ENCODE results near the gene SYNPR.

Gene SYNPR

DNA sequence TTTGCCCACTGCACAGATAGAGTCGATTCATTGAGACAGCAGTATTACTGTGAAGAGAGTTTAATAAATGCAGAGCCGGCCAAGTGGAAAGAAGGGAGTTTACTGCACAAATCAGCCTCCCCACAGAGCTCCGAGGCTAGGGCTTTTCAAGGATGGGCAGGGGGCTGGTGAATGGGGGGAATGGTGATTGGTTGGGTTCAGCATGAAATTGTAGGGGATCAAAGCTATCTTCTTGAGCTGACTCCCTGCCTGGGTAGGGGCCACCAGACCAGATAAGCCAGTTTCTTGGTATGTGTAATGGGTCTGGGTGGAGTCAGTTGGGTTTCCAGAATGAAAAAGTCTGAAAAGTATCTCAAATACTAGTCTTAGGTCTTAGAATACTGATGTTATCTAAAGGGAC lies 66.6 kb downstream of the SYNPR start:
- H3K4me3 Mint-ChIP-seq, result no peak overlapping the region
- no peaks in the 10 kb centered on the region for H3K9me3 Mint-ChIP-seq
- H3K36me3 Mint-ChIP-seq, result no peaks in the 10 kb centered on the region
- no peaks in the 10 kb centered on the region for H3K4me1 Mint-ChIP-seq
- peaks cover 11% of the 10 kb centered on the region for H3K27me3 Mint-ChIP-seq
- no peak overlapping the region for H3K27ac Mint-ChIP-seq

DNA sequence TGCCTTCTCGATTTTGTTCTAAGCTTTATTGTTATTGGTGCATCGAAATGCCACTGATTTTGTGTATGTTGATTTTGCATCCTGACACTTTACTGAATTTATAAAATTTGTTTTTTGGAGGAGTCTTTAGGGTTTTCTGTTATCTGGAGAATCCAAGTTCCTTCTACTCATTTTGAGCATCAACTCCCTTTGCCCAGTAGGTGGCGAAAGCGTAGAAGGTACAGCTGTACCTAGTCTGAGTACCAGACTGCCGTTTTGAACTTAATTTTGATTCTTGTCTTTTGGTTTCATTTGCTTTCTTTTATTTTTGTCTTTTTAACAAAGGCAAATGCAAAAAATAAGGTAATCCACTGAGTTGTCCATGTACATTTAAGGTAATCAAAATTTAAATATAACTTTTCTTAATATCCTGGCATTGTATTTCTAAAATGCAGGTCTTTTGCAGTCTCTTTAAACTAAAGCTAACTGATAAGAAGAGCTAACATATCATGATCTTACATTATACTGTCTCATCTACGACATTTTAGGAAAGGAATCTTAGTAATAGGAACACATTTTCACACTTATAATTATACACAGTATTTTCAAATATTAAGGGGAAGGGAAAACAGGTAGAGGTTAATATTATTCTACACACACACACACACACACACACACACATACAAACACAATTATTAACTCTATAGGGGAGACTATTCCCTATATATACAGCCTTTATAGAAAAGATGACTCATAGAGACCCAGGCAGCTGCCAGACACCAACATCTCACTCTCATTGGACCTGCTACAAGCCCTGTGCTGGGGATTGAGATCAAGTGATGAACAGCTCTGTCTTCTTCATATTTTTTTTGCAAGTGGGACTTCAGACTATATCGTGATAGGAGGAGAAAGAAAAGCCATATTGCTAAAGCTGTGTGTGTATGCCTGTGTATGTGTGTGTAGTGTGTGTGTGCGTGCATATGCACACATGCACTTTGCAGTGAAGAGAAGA lies 71.8 kb downstream of the SYNPR start:
- Mint-ChIP-seq H3K4me3 (no peak overlapping the region), H3K4me1 (no peaks in the 10 kb centered on the region), H3K27ac (no peak overlapping the region), H3K36me3 (no peaks in the 10 kb centered on the region), H3K9me3 (no peaks in the 10 kb centered on the region), H3K27me3 (peaks cover 18% of the 10 kb centered on the region)

DNA sequence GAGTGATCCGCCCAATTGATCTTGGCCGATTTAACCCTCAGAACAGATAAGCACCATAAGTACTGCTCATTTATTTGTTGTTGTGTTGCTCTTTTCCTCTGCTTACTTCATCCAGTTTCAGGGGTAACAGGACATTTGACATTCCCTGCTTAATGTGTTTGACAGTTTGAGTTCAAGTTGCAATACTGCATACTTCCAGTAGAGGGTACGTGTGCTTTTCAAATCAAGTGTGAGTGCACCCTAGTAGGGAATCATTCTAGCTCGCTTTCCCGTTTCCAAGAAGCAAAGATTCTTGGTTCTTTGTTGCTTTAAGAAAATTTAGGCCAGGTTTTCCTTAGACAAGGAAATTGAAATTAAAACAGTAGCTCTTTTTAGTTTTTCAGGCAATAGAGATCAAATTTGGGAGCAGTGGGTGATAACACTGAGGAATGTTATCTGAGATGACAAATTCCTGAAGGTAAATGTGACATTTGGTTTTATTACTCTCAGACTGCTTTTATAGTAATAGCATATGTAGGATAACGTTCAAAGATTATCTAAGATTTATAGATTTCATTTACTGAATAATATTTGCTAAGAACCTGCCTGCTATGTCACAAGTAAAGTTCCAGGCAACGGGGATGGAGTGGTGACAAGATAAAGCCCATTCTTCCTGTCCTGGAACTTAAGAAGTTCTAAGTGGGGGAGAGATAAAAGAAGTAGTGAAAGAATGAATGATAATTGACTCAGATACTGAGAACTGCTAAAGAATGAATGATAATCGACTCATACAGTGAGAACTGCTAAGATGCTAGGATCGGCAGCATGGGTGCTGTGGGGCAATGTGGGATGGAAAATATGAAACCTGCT lies 73.3 kb downstream of the SYNPR start:
- no peaks in the 10 kb centered on the region for H3K4me1 Mint-ChIP-seq
- no peaks in the 10 kb centered on the region for H3K9me3 Mint-ChIP-seq
- no peak overlapping the region for H3K4me3 Mint-ChIP-seq
- no peaks in the 10 kb centered on the region for H3K36me3 Mint-ChIP-seq
- H3K27me3 Mint-ChIP-seq, result peaks cover 18% of the 10 kb centered on the region
- no peak overlapping the region for H3K27ac Mint-ChIP-seq

DNA sequence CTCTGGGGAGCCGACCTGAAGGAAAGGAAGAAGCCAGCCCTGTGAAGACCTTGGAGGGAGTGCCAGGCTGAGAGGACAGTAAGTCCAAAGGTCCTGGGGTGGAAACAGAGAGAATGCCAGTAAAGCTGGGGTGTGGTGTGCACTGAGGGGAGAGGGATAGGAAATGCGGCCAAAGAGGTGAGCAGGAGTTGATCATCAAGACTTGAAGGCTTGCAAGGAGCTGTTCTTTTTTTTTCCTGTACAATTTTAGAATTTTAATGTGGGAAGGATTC lies 73.8 kb downstream of the SYNPR start:
- Mint-ChIP-seq H3K36me3 (no peaks in the 10 kb centered on the region), H3K4me1 (no peaks in the 10 kb centered on the region), H3K27me3 (peaks cover 18% of the 10 kb centered on the region), H3K27ac (no peak overlapping the region), H3K4me3 (no peak overlapping the region), H3K9me3 (no peaks in the 10 kb centered on the region)

DNA sequence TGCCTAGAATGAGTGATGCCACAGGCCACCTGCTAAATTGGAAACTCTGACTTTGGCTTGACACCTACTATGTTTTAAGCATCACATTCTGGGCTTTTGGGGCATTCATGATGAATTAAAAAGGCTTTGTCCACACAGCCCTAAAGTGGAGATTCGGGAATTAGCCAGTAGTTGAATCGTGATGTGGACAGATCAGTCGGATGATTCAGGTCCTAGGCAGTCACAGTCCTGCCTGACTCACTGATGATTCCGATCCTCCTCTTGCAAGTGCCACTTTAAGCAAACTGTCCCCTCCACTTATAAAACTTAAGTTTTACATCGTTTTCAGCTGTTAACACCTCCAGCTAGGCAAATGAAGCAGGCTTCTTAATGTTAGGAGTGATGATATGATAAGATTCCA lies 75.3 kb downstream of the SYNPR start:
- H3K4me1 Mint-ChIP-seq, result no peaks in the 10 kb centered on the region
- H3K27ac Mint-ChIP-seq, result no peak overlapping the region
- H3K27me3 Mint-ChIP-seq, result peaks cover 18% of the 10 kb centered on the region
- H3K9me3 Mint-ChIP-seq, result no peaks in the 10 kb centered on the region
- H3K4me3 Mint-ChIP-seq, result no peak overlapping the region
- H3K36me3 Mint-ChIP-seq, result no peaks in the 10 kb centered on the region

DNA sequence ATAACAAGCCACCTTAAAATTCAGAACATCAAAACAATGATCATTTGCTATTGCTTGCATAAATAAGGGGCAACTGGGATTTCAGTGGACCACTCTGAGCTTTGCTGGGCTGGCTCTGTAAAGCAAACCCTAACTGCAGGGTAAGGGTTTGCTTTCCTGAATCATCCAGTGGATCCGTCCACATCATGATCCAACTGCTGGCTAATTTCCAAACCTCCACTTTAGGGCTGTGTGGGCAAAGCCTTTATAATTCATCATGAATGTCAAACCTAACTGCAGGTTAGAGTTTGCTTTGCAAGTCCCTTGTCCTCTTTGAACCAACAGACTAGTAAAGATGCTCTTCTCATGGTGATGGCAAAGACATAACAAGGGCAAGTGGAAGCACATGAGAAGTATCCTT lies 76.1 kb downstream of the SYNPR start:
- peaks cover 13% of the 10 kb centered on the region for H3K27me3 Mint-ChIP-seq
- H3K4me3 Mint-ChIP-seq, result no peak overlapping the region
- H3K27ac Mint-ChIP-seq, result no peak overlapping the region
- no peaks in the 10 kb centered on the region for H3K4me1 Mint-ChIP-seq
- H3K36me3 Mint-ChIP-seq, result no peaks in the 10 kb centered on the region
- H3K9me3 Mint-ChIP-seq, result no peaks in the 10 kb centered on the region

DNA sequence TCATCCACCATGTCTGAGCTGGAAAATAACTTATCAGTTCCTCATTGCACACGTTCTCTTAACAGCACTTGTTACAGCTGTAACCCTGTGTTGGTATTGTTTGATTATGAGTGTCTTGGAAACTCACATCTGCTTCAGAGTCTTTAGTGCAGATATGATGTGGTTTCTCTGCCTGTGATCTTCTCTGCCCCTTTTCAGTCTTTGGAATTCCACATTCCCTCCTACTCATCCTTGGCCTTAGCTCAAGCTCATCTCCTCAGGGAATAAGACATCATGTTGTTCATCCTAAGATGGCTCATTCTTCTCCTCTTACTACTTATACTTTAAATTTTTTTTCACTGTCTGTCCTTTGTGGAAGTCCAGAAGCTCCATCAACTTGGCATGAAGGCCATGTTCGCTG lies 77.7 kb downstream of the SYNPR start:
- peaks cover 10% of the 10 kb centered on the region for H3K27me3 Mint-ChIP-seq
- H3K36me3 Mint-ChIP-seq, result no peaks in the 10 kb centered on the region
- H3K9me3 Mint-ChIP-seq, result no peaks in the 10 kb centered on the region
- no peak overlapping the region for H3K4me3 Mint-ChIP-seq
- no peak overlapping the region for H3K27ac Mint-ChIP-seq
- H3K4me1 Mint-ChIP-seq, result no peaks in the 10 kb centered on the region

DNA sequence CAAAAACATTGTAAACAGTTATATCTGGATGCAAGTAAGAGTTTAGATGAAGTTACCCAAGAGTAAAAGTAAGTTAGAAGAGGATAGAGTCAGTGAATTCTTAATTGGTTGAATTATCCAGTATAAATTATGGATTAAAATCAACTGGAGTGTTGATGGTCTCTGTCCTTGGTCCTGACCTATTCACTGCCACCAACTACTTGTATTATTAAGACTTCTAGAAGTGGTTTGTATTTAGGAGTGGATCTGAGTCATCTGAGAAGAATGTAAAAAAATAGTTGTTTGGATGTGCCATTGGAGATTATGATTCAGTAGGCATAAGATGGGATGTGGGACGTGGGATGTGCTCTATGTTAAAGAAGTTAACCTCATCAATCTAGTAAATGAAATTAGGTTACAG lies 86.4 kb downstream of the SYNPR start:
- H3K27ac Mint-ChIP-seq, result no peak overlapping the region
- no peaks in the 10 kb centered on the region for H3K36me3 Mint-ChIP-seq
- H3K9me3 Mint-ChIP-seq, result peaks cover 4% of the 10 kb centered on the region
- no peaks in the 10 kb centered on the region for H3K4me1 Mint-ChIP-seq
- peaks cover 1% of the 10 kb centered on the region for H3K27me3 Mint-ChIP-seq
- H3K4me3 Mint-ChIP-seq, result no peak overlapping the region

DNA sequence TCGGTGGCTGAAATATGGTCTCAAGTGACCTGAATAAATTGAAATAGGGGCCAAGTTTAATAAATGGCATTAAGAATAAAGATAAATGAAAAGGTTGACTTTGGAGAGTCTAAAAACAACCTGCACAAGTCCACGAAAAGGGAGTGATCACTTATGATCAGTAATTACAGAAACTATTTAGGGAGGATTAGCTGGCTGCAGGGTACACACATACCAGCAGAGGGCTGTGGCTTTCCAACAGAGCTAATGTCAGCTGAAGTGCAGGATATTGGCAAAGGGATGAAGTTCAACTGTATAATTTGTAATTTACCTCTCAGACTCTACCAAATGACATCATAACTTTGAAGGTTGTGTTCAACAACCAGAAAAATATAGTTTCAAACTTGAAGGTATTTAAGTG lies 86.8 kb downstream of the SYNPR start:
- no peaks in the 10 kb centered on the region for H3K4me1 Mint-ChIP-seq
- peaks cover 1% of the 10 kb centered on the region for H3K27me3 Mint-ChIP-seq
- H3K9me3 Mint-ChIP-seq, result peaks cover 4% of the 10 kb centered on the region
- H3K27ac Mint-ChIP-seq, result no peak overlapping the region
- no peaks in the 10 kb centered on the region for H3K36me3 Mint-ChIP-seq
- no peak overlapping the region for H3K4me3 Mint-ChIP-seq

DNA sequence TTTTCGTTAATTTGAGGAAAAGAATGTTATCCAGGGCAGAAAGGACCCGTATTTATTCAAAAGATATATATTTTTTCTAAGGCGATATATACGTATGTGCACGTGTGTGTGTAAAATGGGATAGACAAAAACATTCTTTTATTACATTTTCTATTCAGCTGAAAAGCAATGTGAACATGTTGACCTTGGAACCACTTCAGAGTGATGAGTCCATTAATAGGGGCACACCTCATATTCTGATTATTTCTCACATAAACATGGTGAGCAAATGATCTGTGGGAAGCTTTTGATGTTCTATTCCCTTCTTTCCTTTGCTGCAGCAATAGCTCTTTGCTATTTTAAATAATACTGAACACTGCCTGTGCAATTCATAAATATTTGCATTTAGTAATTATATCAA lies 87.6 kb downstream of the SYNPR start:
- H3K4me1 Mint-ChIP-seq, result no peaks in the 10 kb centered on the region
- H3K4me3 Mint-ChIP-seq, result no peak overlapping the region
- no peaks in the 10 kb centered on the region for H3K36me3 Mint-ChIP-seq
- H3K27me3 Mint-ChIP-seq, result peaks cover 1% of the 10 kb centered on the region
- no peak overlapping the region for H3K27ac Mint-ChIP-seq
- peaks cover 4% of the 10 kb centered on the region for H3K9me3 Mint-ChIP-seq

DNA sequence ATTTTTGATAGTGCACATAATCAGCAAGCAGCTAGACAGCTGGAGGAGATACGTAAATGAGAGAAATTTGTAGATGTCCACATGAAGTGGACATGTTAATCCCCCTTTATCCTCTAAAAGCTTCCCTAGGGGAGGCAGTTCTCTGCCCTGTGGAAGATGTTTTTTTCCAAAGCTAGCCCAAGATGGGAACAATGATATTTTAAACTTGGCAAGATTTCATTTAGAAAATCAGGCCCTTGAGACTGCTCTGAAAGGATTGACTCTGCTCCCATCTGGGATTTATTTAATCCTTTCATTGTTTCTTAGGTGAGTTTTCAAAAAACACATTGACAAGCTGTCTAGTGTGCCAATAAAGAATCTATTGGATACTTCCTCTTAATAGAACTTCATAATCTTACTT lies 92.0 kb downstream of the SYNPR start:
- H3K27me3 Mint-ChIP-seq, result peaks cover 3% of the 10 kb centered on the region
- no peak overlapping the region for H3K27ac Mint-ChIP-seq

DNA sequence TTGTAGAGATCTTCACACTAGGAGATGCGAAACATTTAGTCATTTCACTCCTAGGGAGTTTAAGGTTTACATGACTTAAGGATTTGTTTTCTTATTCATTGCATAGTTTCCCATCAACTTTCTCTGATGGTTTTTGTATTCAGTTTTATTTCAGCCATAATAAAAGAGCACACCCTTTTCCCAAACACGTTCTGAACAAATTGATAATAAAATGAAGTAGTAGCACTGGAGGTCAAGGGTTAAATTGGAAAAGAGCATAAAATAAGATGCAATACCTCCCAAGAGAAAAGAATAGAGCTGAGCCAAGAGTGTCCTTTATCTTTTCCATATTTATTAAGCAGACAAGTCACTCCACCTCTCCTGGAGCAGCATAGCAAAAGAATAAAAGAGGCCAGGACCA lies 104.9 kb downstream of the SYNPR start:
- Mint-ChIP-seq H3K27ac (no peak overlapping the region), H3K4me1 (no peaks in the 10 kb centered on the region), H3K4me3 (no peak overlapping the region), H3K9me3 (peaks cover 12% of the 10 kb centered on the region), H3K36me3 (no peaks in the 10 kb centered on the region), H3K27me3 (peaks cover 5% of the 10 kb centered on the region)

More for the DNA sequence above, 92.0 kb downstream of the SYNPR start:
- H3K9me3 Mint-ChIP-seq, result no peaks in the 10 kb centered on the region
- no peaks in the 10 kb centered on the region for H3K4me1 Mint-ChIP-seq
- H3K4me3 Mint-ChIP-seq, result no peak overlapping the region
- no peaks in the 10 kb centered on the region for H3K36me3 Mint-ChIP-seq

DNA sequence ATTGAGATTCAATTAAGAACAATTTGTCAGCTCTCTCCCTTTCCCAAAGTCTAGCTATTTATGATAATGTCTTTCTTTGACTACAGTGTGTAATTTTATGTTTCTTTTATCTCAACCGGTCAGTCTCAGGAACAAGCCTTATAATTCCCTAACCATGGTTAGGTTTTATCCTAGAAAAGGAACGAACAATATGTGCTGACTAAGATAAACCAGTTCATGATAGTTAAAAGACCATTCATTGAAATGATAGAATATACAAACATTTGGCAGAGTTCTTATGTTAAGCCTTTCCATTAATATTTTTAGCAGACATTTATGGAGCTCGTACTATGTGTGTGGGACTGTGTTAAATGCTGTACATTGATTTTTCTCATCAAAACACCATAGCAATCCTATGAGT lies 106.3 kb downstream of the SYNPR start:
- H3K36me3 Mint-ChIP-seq, result no peaks in the 10 kb centered on the region
- peaks cover 5% of the 10 kb centered on the region for H3K27me3 Mint-ChIP-seq
- H3K27ac Mint-ChIP-seq, result no peak overlapping the region
- peaks cover 12% of the 10 kb centered on the region for H3K9me3 Mint-ChIP-seq
- no peak overlapping the region for H3K4me3 Mint-ChIP-seq
- H3K4me1 Mint-ChIP-seq, result no peaks in the 10 kb centered on the region

DNA sequence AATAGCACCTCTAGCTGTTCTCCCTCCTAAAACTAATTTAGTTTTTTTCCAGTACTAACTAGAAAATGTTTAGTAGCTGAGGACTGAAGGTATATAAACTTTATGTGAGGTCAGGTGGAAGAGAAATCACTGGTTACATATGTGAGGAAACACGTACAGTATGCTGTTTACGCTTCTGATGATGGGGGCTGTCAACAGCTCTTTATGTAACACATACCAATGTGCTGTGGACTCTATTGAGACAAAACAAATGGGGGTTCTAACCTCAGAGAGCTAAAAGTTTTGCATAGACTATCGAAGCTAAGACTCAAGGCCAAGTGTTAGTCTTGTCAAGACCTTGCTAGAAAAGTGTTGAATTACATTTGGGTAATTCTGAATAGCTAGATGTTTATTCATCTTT lies 107.5 kb downstream of the SYNPR start:
- no peak overlapping the region for H3K27ac Mint-ChIP-seq
- H3K4me1 Mint-ChIP-seq, result no peaks in the 10 kb centered on the region
- H3K36me3 Mint-ChIP-seq, result no peaks in the 10 kb centered on the region
- no peak overlapping the region for H3K4me3 Mint-ChIP-seq
- H3K27me3 Mint-ChIP-seq, result peaks cover 5% of the 10 kb centered on the region
- peaks cover 12% of the 10 kb centered on the region for H3K9me3 Mint-ChIP-seq

DNA sequence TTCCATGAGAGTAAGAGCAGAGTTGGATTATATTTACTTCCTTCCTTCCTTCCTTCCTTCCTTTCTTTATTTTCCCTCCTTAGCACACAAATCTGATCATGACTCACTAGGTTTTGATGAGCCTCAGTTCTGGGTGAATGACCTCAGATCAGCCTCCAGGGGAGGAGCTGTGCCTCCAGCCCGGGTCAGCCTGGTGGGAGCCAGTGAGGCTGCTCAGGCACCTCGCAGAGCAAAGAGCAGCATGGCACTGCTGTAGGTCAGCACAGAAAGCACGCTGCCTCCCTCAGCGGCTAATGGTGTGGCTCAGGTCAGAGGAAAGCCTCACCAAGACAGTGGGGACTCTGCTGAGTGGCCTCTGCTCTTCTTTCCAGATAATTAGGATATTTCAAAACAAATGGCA lies 108.5 kb downstream of the SYNPR start:
- H3K4me3 Mint-ChIP-seq, result no peak overlapping the region
- H3K36me3 Mint-ChIP-seq, result no peaks in the 10 kb centered on the region
- peaks cover 10% of the 10 kb centered on the region for H3K9me3 Mint-ChIP-seq
- no peaks in the 10 kb centered on the region for H3K4me1 Mint-ChIP-seq
- H3K27ac Mint-ChIP-seq, result peak overlapping the region; percentile 61
- H3K27me3 Mint-ChIP-seq, result peaks cover 5% of the 10 kb centered on the region

DNA sequence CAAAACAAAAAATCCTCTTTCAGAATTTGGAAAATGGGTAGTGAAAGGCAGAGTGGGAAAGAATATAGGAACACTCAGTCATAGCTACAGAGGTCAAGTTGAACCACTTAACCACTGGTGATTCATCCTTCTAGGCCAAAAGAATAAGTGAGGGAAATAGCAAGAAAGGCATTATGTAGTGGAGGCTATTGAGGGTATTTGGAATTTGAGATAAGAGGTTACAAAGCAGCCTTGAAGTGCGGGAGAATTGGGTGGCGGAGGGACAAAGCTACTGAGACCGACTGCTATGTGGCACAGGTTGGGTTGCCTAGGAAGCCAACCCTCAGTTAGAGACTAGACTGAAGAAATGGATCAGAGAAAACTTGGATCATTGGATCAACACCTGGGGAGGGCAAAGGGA lies 109.5 kb downstream of the SYNPR start:
- H3K36me3 Mint-ChIP-seq, result no peaks in the 10 kb centered on the region
- no peaks in the 10 kb centered on the region for H3K4me1 Mint-ChIP-seq
- no peak overlapping the region for H3K27ac Mint-ChIP-seq
- no peak overlapping the region for H3K4me3 Mint-ChIP-seq
- H3K9me3 Mint-ChIP-seq, result peaks cover 6% of the 10 kb centered on the region
- peaks cover 5% of the 10 kb centered on the region for H3K27me3 Mint-ChIP-seq
